Uterus (tissue), 2 donors: Measurements from ENCODE around the gene CDON.

Experiments used
- POLR2A ChIP-seq, 2 donors: fragments of 450-650 bp; IDR thresholded peaks; one replicate each; pipeline ENCODE4 v1.6.1; 2016; ENCODE audit warnings: antibody characterized with exemption in 2 of 2, mild to moderate bottlenecking in 1 of 2, moderate library complexity in 1 of 2
- TF ChIP-seq, protein P1 (sequence below), 4 experiments: fragments of 200-600 bp in 2 of 4; fragments of 450-650 bp in 2 of 4; sonication (generic) in 2 of 4; IDR thresholded peaks; one replicate each; pipeline ENCODE4 v1.5.1; 2016 to 2019; ENCODE audit warnings: antibody characterized with exemption in 4 of 4, mild to moderate bottlenecking in 2 of 4, moderate library complexity in 1 of 4

DNA sequence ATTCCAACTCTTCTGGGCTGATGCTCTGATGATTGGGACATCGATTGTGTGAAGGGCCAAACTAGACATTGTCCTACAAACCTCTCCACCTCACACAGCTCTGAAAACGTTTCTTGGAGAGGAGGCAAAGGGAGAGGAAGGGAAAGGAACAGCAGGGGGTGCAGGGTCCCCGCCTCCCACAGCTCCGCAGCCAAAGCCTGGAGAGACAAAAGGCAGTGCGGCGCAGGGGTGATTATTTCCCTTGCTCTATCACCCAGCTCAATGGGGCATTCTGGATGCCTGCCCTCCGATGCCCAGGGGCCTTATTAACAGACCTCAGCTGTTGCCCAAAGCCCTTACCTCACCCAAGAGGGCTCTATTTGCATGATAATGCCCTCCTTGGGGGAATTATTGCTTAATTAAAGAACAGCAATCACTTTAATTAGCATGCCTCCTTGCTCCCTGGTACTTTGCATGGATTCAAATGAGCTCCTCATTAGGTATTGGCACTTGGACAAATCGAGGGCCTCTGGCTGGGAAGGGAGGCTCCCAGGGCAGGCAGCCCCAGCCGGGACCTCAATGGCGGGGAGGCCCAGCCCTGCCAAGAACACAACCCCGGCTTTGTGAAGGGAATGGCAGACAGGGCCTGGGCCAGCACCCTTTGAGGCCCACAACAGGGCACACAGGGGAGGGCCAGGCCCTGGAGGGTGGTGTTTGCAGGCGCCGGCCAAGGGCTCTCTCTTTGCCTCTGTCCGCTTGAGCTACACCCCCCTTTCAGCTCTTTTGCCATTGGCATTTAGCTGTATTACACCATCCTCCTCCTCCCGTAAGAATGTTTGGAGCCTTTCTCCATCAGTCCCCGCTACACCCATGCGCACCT lies 19.8 kb upstream of the CDON start:
- TF ChIP-seq, protein P1, sequence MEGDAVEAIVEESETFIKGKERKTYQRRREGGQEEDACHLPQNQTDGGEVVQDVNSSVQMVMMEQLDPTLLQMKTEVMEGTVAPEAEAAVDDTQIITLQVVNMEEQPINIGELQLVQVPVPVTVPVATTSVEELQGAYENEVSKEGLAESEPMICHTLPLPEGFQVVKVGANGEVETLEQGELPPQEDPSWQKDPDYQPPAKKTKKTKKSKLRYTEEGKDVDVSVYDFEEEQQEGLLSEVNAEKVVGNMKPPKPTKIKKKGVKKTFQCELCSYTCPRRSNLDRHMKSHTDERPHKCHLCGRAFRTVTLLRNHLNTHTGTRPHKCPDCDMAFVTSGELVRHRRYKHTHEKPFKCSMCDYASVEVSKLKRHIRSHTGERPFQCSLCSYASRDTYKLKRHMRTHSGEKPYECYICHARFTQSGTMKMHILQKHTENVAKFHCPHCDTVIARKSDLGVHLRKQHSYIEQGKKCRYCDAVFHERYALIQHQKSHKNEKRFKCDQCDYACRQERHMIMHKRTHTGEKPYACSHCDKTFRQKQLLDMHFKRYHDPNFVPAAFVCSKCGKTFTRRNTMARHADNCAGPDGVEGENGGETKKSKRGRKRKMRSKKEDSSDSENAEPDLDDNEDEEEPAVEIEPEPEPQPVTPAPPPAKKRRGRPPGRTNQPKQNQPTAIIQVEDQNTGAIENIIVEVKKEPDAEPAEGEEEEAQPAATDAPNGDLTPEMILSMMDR (IDR thresholded peaks at IDR 0.05): no peak
- no peak for TF ChIP-seq POLR2A (IDR thresholded peaks at IDR 0.05)
